ENCODE results near the gene PRTFDC1.
A peak's percentile ranks its signal among the peaks of the same experiment; 100 is the strongest.

PRTFDC1 gene

GRCh38 chr10:24953675-24954074 lies 1.3 kb upstream of the PRTFDC1 start:
- DNase-seq: no peak
- Histone ChIP-seq H3K18ac (ENCODE audit: low read length) (peak overlapping the region; percentile 98), H3K4ac (ENCODE audit: low read depth, low read length) (no peak overlapping the region), H2BK5ac (ENCODE audit: low read length) (no peak overlapping the region), H3K79me1 (ENCODE audit: low read length) (no peaks in the 10 kb centered on the region), H3K4me3 (ENCODE audit: low read length) (no peak overlapping the region), H4K5ac (ENCODE audit: low read length) (peak overlapping the region; percentile 5), H3K4me1 (ENCODE audit: control insufficient read depth, low read depth, low read length) (peaks cover 20% of the 10 kb centered on the region), H3K79me2 (ENCODE audit: control insufficient read depth, insufficient read depth, low read length) (no peaks in the 10 kb centered on the region), H3K9ac (ENCODE audit: low read length) (peak overlapping the region; percentile 87), H2BK120ac (ENCODE audit: low read depth, low read length) (no peak overlapping the region), H3K23ac (ENCODE audit: low read length) (no peak overlapping the region), H2AK5ac (ENCODE audit: low read length) (no peak overlapping the region), H3K56ac (ENCODE audit: low read length) (peak overlapping the region; percentile 95), H3K4me2 (ENCODE audit: low read length) (peak overlapping the region; percentile 0), H2BK15ac (replicated peaks; ENCODE audit: low read depth) (no peak overlapping the region), H4K8ac (ENCODE audit: low read depth, low read length) (peak overlapping the region; percentile 89), H3K36me3 (ENCODE audit: control insufficient read depth, insufficient read depth, low read length) (no peaks in the 10 kb centered on the region), H3K27me3 (ENCODE audit: insufficient read depth, low read length, poor library complexity) (no peaks in the 10 kb centered on the region), H3K27ac (ENCODE audit: low read depth, low read length) (no peak overlapping the region)
- WGBS (ENCODE audit: extremely low coverage, insufficient coverage, low lambda C conversion rate): no CpG with 5 or more reads among the region's 11 CpGs

- Histone ChIP-seq H2BK120ac (ENCODE audit: low read depth, low read length) (no peak overlapping the region), H3K27ac (ENCODE audit: low read depth, low read length) (peak overlapping the region; percentile 97)
- DNase-seq: peak; percentile 93
These were observed 570 bp upstream of the PRTFDC1 start for GRCh38 chr10:24952707-24953645.

GRCh38 chr10:24951201-24952142 lies 934 bp downstream of the PRTFDC1 start:
- H3K4me2 ChIP-seq (ENCODE audit: low read length): peak overlapping the region; percentile 8
- WGBS (ENCODE audit: extremely low coverage, insufficient coverage, low lambda C conversion rate): no CpG with 5 or more reads among the region's 10 CpGs
- peak overlapping the region; percentile 87 for H3K9ac ChIP-seq (ENCODE audit: low read length)
- no peak overlapping the region for H2AK5ac ChIP-seq (ENCODE audit: low read length)
- no peaks in the 10 kb centered on the region for H3K79me2 ChIP-seq (ENCODE audit: control insufficient read depth, insufficient read depth, low read length)
- no peaks in the 10 kb centered on the region for H3K27me3 ChIP-seq (ENCODE audit: insufficient read depth, low read length, poor library complexity)
- H3K4ac ChIP-seq (ENCODE audit: low read depth, low read length): peak overlapping the region; percentile 99
- H2BK5ac ChIP-seq (ENCODE audit: low read length): peak overlapping the region; percentile 71
- H3K56ac ChIP-seq (ENCODE audit: low read length): peak overlapping the region; percentile 95
- H2BK120ac ChIP-seq (ENCODE audit: low read depth, low read length): peak overlapping the region; percentile 96
- H2BK15ac ChIP-seq (replicated peaks; ENCODE audit: low read depth): no peak overlapping the region
- no peak overlapping the region for H4K8ac ChIP-seq (ENCODE audit: low read depth, low read length)
- H3K36me3 ChIP-seq (ENCODE audit: control insufficient read depth, insufficient read depth, low read length): no peaks in the 10 kb centered on the region
- H4K5ac ChIP-seq (ENCODE audit: low read length): no peak overlapping the region
- H3K23ac ChIP-seq (ENCODE audit: low read length): no peak overlapping the region
- peak overlapping the region; percentile 98 for H3K18ac ChIP-seq (ENCODE audit: low read length)
- H3K27ac ChIP-seq (ENCODE audit: low read depth, low read length): peak overlapping the region; percentile 97
- peaks cover 20% of the 10 kb centered on the region for H3K4me1 ChIP-seq (ENCODE audit: control insufficient read depth, low read depth, low read length)
- no peak overlapping the region for H3K4me3 ChIP-seq (ENCODE audit: low read length)
- H3K79me1 ChIP-seq (ENCODE audit: low read length): no peaks in the 10 kb centered on the region
- DNase-seq: peak; percentile 89

More at GRCh38 chr10:24952707-24953645, 570 bp upstream of the PRTFDC1 start:
- Histone ChIP-seq H3K23ac (ENCODE audit: low read length) (no peak overlapping the region), H4K5ac (ENCODE audit: low read length) (peak overlapping the region; percentile 5), H3K9ac (ENCODE audit: low read length) (peak overlapping the region; percentile 87), H2BK15ac (replicated peaks; ENCODE audit: low read depth) (no peak overlapping the region), H3K4ac (ENCODE audit: low read depth, low read length) (peak overlapping the region; percentile 99), H3K4me1 (ENCODE audit: control insufficient read depth, low read depth, low read length) (peaks cover 20% of the 10 kb centered on the region), H3K79me2 (ENCODE audit: control insufficient read depth, insufficient read depth, low read length) (no peaks in the 10 kb centered on the region), H3K18ac (ENCODE audit: low read length) (peak overlapping the region; percentile 98), H4K8ac (ENCODE audit: low read depth, low read length) (peak overlapping the region; percentile 89), H3K27me3 (ENCODE audit: insufficient read depth, low read length, poor library complexity) (no peaks in the 10 kb centered on the region), H3K36me3 (ENCODE audit: control insufficient read depth, insufficient read depth, low read length) (no peaks in the 10 kb centered on the region), H2BK5ac (ENCODE audit: low read length) (peak overlapping the region; percentile 69), H2AK5ac (ENCODE audit: low read length) (no peak overlapping the region), H3K4me3 (ENCODE audit: low read length) (peak overlapping the region; percentile 21), H3K56ac (ENCODE audit: low read length) (peak overlapping the region; percentile 95), H3K79me1 (ENCODE audit: low read length) (no peaks in the 10 kb centered on the region), H3K4me2 (ENCODE audit: low read length) (peak overlapping the region; percentile 59)
- no CpG with 5 or more reads among the region's 53 CpGs for WGBS (ENCODE audit: extremely low coverage, insufficient coverage, low lambda C conversion rate)

- Histone ChIP-seq H3K9ac (ENCODE audit: low read length) (no peak overlapping the region), H3K18ac (ENCODE audit: low read length) (no peak overlapping the region), H3K4me1 (ENCODE audit: control insufficient read depth, low read depth, low read length) (peaks cover 20% of the 10 kb centered on the region), H3K79me2 (ENCODE audit: control insufficient read depth, insufficient read depth, low read length) (no peaks in the 10 kb centered on the region), H3K56ac (ENCODE audit: low read length) (no peak overlapping the region), H2BK15ac (replicated peaks; ENCODE audit: low read depth) (no peak overlapping the region), H2BK5ac (ENCODE audit: low read length) (no peak overlapping the region), H2AK5ac (ENCODE audit: low read length) (no peak overlapping the region), H3K4me2 (ENCODE audit: low read length) (no peak overlapping the region), H3K4ac (ENCODE audit: low read depth, low read length) (no peak overlapping the region), H3K27ac (ENCODE audit: low read depth, low read length) (no peak overlapping the region), H2BK120ac (ENCODE audit: low read depth, low read length) (no peak overlapping the region), H3K36me3 (ENCODE audit: control insufficient read depth, insufficient read depth, low read length) (no peaks in the 10 kb centered on the region), H4K5ac (ENCODE audit: low read length) (no peak overlapping the region), H3K23ac (ENCODE audit: low read length) (no peak overlapping the region), H4K8ac (ENCODE audit: low read depth, low read length) (no peak overlapping the region), H3K27me3 (ENCODE audit: insufficient read depth, low read length, poor library complexity) (no peaks in the 10 kb centered on the region), H3K4me3 (ENCODE audit: low read length) (no peak overlapping the region), H3K79me1 (ENCODE audit: low read length) (no peaks in the 10 kb centered on the region)
- no CpG with 5 or more reads among the region's 5 CpGs for WGBS (ENCODE audit: extremely low coverage, insufficient coverage, low lambda C conversion rate)
- no peak for DNase-seq
These were observed 2.0 kb downstream of the PRTFDC1 start for GRCh38 chr10:24950439-24950838.

- H2BK5ac ChIP-seq (ENCODE audit: low read length): no peak overlapping the region
- H3K79me2 ChIP-seq (ENCODE audit: control insufficient read depth, insufficient read depth, low read length): no peaks in the 10 kb centered on the region
- H3K27me3 ChIP-seq (ENCODE audit: insufficient read depth, low read length, poor library complexity): no peaks in the 10 kb centered on the region
- H3K79me1 ChIP-seq (ENCODE audit: low read length): no peaks in the 10 kb centered on the region
- no peak overlapping the region for H3K18ac ChIP-seq (ENCODE audit: low read length)
- no peak for DNase-seq
- H2AK5ac ChIP-seq (ENCODE audit: low read length): no peak overlapping the region
- H3K4ac ChIP-seq (ENCODE audit: low read depth, low read length): no peak overlapping the region
- no peak overlapping the region for H2BK120ac ChIP-seq (ENCODE audit: low read depth, low read length)
- H3K4me1 ChIP-seq (ENCODE audit: control insufficient read depth, low read depth, low read length): peaks cover 20% of the 10 kb centered on the region
- no peak overlapping the region for H3K23ac ChIP-seq (ENCODE audit: low read length)
- H4K8ac ChIP-seq (ENCODE audit: low read depth, low read length): no peak overlapping the region
- H3K27ac ChIP-seq (ENCODE audit: low read depth, low read length): no peak overlapping the region
- no CpG with 5 or more reads among the region's 3 CpGs for WGBS (ENCODE audit: extremely low coverage, insufficient coverage, low lambda C conversion rate)
- H4K5ac ChIP-seq (ENCODE audit: low read length): no peak overlapping the region
- no peak overlapping the region for H3K4me3 ChIP-seq (ENCODE audit: low read length)
- H3K4me2 ChIP-seq (ENCODE audit: low read length): no peak overlapping the region
- H3K56ac ChIP-seq (ENCODE audit: low read length): no peak overlapping the region
- no peak overlapping the region for H2BK15ac ChIP-seq (replicated peaks; ENCODE audit: low read depth)
- H3K36me3 ChIP-seq (ENCODE audit: control insufficient read depth, insufficient read depth, low read length): no peaks in the 10 kb centered on the region
- H3K9ac ChIP-seq (ENCODE audit: low read length): no peak overlapping the region
These were observed 2.8 kb downstream of the PRTFDC1 start for GRCh38 chr10:24949616-24950015.
